PFSK-1 (cell line): ENCODE data around the gene IYD.

Source experiments
- FOXP2 ChIP-seq: optimal IDR thresholded peaks from 2 replicates; pipeline ENCODE3; 2011; ENCODE audit warnings: borderline replicate concordance, control low read depth, inconsistent platforms; ENCODE audit not compliant: insufficient read depth; ENCODE audit errors: extremely low read length, extremely low read depth
- POLR2AphosphoS5 ChIP-seq: IDR thresholded peaks from 2 replicates; pipeline ENCODE4 v1.6.1; 2012; ENCODE audit warnings: low read depth, mild to moderate bottlenecking, control low read depth, low read length, moderate library complexity
- REST ChIP-seq, 2 experiments: IDR thresholded peaks; 2 replicates each; pipeline versions ENCODE4 v1.6.1 to v1.8.0; 2011 to 2012; ENCODE audit warnings: low read depth in 2 of 2, low read length in 2 of 2, control low read depth in 1 of 2, inconsistent platforms in 1 of 2, mild to moderate bottlenecking in 1 of 2, moderate library complexity in 1 of 2; ENCODE audit not compliant: insufficient read depth in 1 of 2
- SIN3A ChIP-seq: IDR thresholded peaks from 2 replicates; pipeline ENCODE4 v1.6.1; 2012; ENCODE audit warnings: mild to moderate bottlenecking, low read length, moderate library complexity, borderline replicate concordance; ENCODE audit not compliant: insufficient read depth
- TAF1 ChIP-seq: IDR thresholded peaks from 2 replicates; pipeline ENCODE4 v1.6.1; 2012; ENCODE audit warnings: low read length, control low read depth, borderline replicate concordance; ENCODE audit not compliant: insufficient read depth

IYD gene

GRCh38 chr6:150413198-150413597 lies 44.4 kb downstream of the IYD start:
- TF ChIP-seq FOXP2 = no peak
- no peak for TF ChIP-seq POLR2AphosphoS5
- no peak for TF ChIP-seq TAF1
- no peak for TF ChIP-seq SIN3A
- TF ChIP-seq REST (IDR thresholded peaks at IDR 0.05; ENCODE audit: insufficient read depth in 1 of 2, low read depth in 2 of 2, low read length in 2 of 2) = no peak

GRCh38 chr6:150413781-150414281 lies 45.0 kb downstream of the IYD start:
- TF ChIP-seq REST (IDR thresholded peaks at IDR 0.05; ENCODE audit: insufficient read depth in 1 of 2, low read depth in 2 of 2, low read length in 2 of 2) (no peak), FOXP2 (no peak), SIN3A (no peak), TAF1 (no peak), POLR2AphosphoS5 (no peak)

- TF ChIP-seq SIN3A (no peak), REST (IDR thresholded peaks at IDR 0.05; ENCODE audit: insufficient read depth in 1 of 2, low read depth in 2 of 2, low read length in 2 of 2) (no peak), FOXP2 (no peak), TAF1 (no peak), POLR2AphosphoS5 (no peak)
Measured at GRCh38 chr6:150416128-150416527, 47.3 kb downstream of the IYD start.

- no peak for TF ChIP-seq SIN3A
- no peak for TF ChIP-seq FOXP2
- TF ChIP-seq REST (IDR thresholded peaks at IDR 0.05; ENCODE audit: insufficient read depth in 1 of 2, low read depth in 2 of 2, low read length in 2 of 2) = no peak
- no peak for TF ChIP-seq TAF1
- no peak for TF ChIP-seq POLR2AphosphoS5
Measured at GRCh38 chr6:150417250-150417649, 48.4 kb downstream of the IYD start.

GRCh38 chr6:150417899-150418826 lies 49.4 kb downstream of the IYD start:
- no peak for TF ChIP-seq SIN3A
- TF ChIP-seq POLR2AphosphoS5 = no peak
- TF ChIP-seq FOXP2 = no peak
